B cell (primary cell): ENCODE measurements around the gene METTL27. TPM values are rescaled to one million over a fixed set of nuclear protein-coding genes. Genes with fewer than 3 reads are reported as not detected.
"Not testable (repeated sequence)": the region's sequence is repeated elsewhere in the genome, so short reads cannot be mapped to it uniquely, and the experiment has no call there.

Source experiments
- ATAC-seq: fragments of 200-7000 bp; cut with Tn5 transposase; one replicate; pipeline ENCODE4 v1.10.0; 2021; ENCODE audit warnings: low read depth, mild to moderate bottlenecking, moderate number of reproducible peaks, moderate library complexity
- CTCF ChIA-PET: fragments of 350-600 bp; sonication (Branson Sonifier 250); formaldehyde crosslinking; loops from one replicate; lab custom pipeline; 2021; ENCODE audit warnings: antibody characterized with exemption, inconsistent platforms; lab: Charles Lee
- POLR2A ChIA-PET: fragments of 350-600 bp; sonication (Branson Sonifier 250); formaldehyde crosslinking; loops from one replicate; lab custom pipeline; 2021; ENCODE audit warnings: antibody characterized with exemption; lab: Charles Lee
- DNase-seq: peaks from one replicate; pipeline ENCODE4 v3.0.0; 2013
- H2AFZ ChIP-seq: 2 replicates; pipeline ENCODE4 v1.6.1; 2012; ENCODE audit warnings: mild to moderate bottlenecking, low read depth, low read length; ENCODE audit not compliant: insufficient read depth, poor library complexity, severe bottlenecking
- H3K27ac ChIP-seq, 2 donors: 1 replicate in 1 of 2; 2 replicates in 1 of 2; pipeline ENCODE4 v1.5.1; 2012 to 2013; ENCODE audit warnings: low read length in 2 of 2, mild to moderate bottlenecking in 2 of 2, moderate library complexity in 1 of 2
- H3K27me3 ChIP-seq, 4 experiments: fragments of 200-600 bp in 1 of 4; sonication (generic) in 1 of 4; replicated peaks in 1 of 4; 1 replicate in 2 of 4; 2 replicates in 2 of 4; pipeline versions ENCODE4 v1.6.1 to v1.7.0; 2013 to 2016; ENCODE audit warnings: low read length in 3 of 4, mild to moderate bottlenecking in 2 of 4, mixed read lengths in 1 of 4, moderate library complexity in 1 of 4; ENCODE audit not compliant: insufficient read depth in 4 of 4, control insufficient read depth in 3 of 4; ENCODE audit errors: control extremely low read depth in 1 of 4
- H3K36me3 ChIP-seq, 2 experiments: replicated peaks in 1 of 2; 1 replicate in 1 of 2; 2 replicates in 1 of 2; pipeline versions ENCODE4 v1.6.1 to v1.7.1; 2013; ENCODE audit warnings: low read length in 1 of 2; ENCODE audit not compliant: insufficient read depth in 2 of 2, control insufficient read depth in 1 of 2; ENCODE audit errors: control extremely low read depth in 1 of 2, extremely low read depth in 1 of 2
- H3K4me1 ChIP-seq, 2 donors: fragments of 200-600 bp in 1 of 2; sonication (generic) in 1 of 2; 1 replicate in 1 of 2; 2 replicates in 1 of 2; pipeline versions ENCODE4 v1.5.1 to v1.6.1; 2013 to 2017; ENCODE audit warnings: low read length in 2 of 2; ENCODE audit not compliant: control insufficient read depth in 2 of 2, insufficient read depth in 2 of 2
- H3K4me2 ChIP-seq: replicated peaks from 2 replicates; pipeline ENCODE3; 2012; ENCODE audit warnings: mild to moderate bottlenecking, low read depth, low read length; ENCODE audit not compliant: poor library complexity, severe bottlenecking
- H3K4me3 ChIP-seq, 5 experiments: fragments of 200-600 bp in 1 of 5; sonication (generic) in 1 of 5; 1 replicate in 3 of 5; 2 replicates in 2 of 5; pipeline versions ENCODE4 v1.5.1 to v1.7.0; 2011 to 2016; ENCODE audit warnings: low read length in 4 of 5, mild to moderate bottlenecking in 4 of 5, low read depth in 2 of 5, control low read depth in 1 of 5, moderate library complexity in 1 of 5; ENCODE audit not compliant: insufficient read depth in 1 of 5; ENCODE audit errors: control extremely low read depth in 1 of 5, extremely low read depth in 1 of 5
- H3K79me2 ChIP-seq: fragments of 200-600 bp; sonication (generic); one replicate; pipeline ENCODE4 v1.6.0; 2016; ENCODE audit warnings: low read length; ENCODE audit not compliant: control insufficient read depth, insufficient read depth
- H3K9ac ChIP-seq: fragments of 200-600 bp; sonication (generic); 2 replicates; pipeline ENCODE4 v1.6.1; 2017; ENCODE audit warnings: mild to moderate bottlenecking, low read length, moderate library complexity
- H3K9me3 ChIP-seq, 3 donors: one replicate each; pipeline versions ENCODE4 v1.6.1 to v1.7.1; 2013; ENCODE audit warnings: low read length in 2 of 3; ENCODE audit not compliant: control insufficient read depth in 2 of 3, insufficient read depth in 1 of 3; ENCODE audit errors: control extremely low read depth in 1 of 3
- H4K20me1 ChIP-seq: 2 replicates; pipeline ENCODE4 v1.6.0; 2012; ENCODE audit warnings: mild to moderate bottlenecking, low read length; ENCODE audit not compliant: insufficient read depth, control insufficient read depth, poor library complexity, severe bottlenecking
- H3K27ac Mint-ChIP-seq: one replicate; pipeline ENCODE4 v1.8.0; 2021; ENCODE audit warnings: mixed read lengths
- H3K27me3 Mint-ChIP-seq: one replicate; pipeline ENCODE4 v1.8.0; 2021; ENCODE audit warnings: mixed read lengths
- H3K4me1 Mint-ChIP-seq: one replicate; pipeline ENCODE4 v1.8.0; 2021; ENCODE audit warnings: mixed read lengths
- H3K4me3 Mint-ChIP-seq: one replicate; pipeline ENCODE4 v1.8.0; 2021; ENCODE audit warnings: mixed read lengths
- H3K9me3 Mint-ChIP-seq: one replicate; pipeline ENCODE4 v1.8.0; 2022; ENCODE audit warnings: mixed read lengths; ENCODE audit not compliant: insufficient read depth
- EZH2 ChIP-seq: IDR thresholded peaks from 2 replicates; pipeline ENCODE4 v1.6.1; 2012; ENCODE audit warnings: borderline replicate concordance, low read depth, mild to moderate bottlenecking, moderate library complexity, low read length; ENCODE audit not compliant: insufficient read depth, poor library complexity, severe bottlenecking
- WGBS: methylation state at CpG from one replicate; pipeline ENCODE4 v1.1.5; 2013; ENCODE audit warnings: missing lambda C conversion rate; ENCODE audit not compliant: insufficient coverage; 5-methylcytosine and 5-hydroxymethylcytosine counted together
- intact Hi-C: fragments of 100-400 bp; cut with micrococcal nuclease; formaldehyde crosslinking; loops from one replicate; pipeline ENCODE4 v1.10.0; 2022
- polyA plus RNA-seq: library from polyadenylated mRNA; depleted of rRNA; stranded (reverse); fragments of >200 nt; gene quantifications from 2 replicates; pipeline ENCODE4 v1.2.3, GENCODE V29; 2012
- total RNA-seq, 2 donors: library from RNA; stranded (reverse); fragments of 120-200 nt in 1 of 2; gene quantifications; 1 replicate in 1 of 2; 2 replicates in 1 of 2; pipeline versions ENCODE4 v1.2.3 to v1.2.4, GENCODE V29; 2013 to 2022
- TF ChIP-seq, protein P1 (sequence below): fragments of 200-600 bp; IDR thresholded peaks from one replicate; pipeline ENCODE4 v1.8.0; 2022; ENCODE audit warnings: antibody characterized with exemption, mild to moderate bottlenecking

Gene METTL27
- total and polyA plus RNA-seq, 2 donors (not counting 1 experiment from before 2014, with no cell fraction given): 0.37 to 1.5 TPM

- TF ChIP-seq, protein P1, sequence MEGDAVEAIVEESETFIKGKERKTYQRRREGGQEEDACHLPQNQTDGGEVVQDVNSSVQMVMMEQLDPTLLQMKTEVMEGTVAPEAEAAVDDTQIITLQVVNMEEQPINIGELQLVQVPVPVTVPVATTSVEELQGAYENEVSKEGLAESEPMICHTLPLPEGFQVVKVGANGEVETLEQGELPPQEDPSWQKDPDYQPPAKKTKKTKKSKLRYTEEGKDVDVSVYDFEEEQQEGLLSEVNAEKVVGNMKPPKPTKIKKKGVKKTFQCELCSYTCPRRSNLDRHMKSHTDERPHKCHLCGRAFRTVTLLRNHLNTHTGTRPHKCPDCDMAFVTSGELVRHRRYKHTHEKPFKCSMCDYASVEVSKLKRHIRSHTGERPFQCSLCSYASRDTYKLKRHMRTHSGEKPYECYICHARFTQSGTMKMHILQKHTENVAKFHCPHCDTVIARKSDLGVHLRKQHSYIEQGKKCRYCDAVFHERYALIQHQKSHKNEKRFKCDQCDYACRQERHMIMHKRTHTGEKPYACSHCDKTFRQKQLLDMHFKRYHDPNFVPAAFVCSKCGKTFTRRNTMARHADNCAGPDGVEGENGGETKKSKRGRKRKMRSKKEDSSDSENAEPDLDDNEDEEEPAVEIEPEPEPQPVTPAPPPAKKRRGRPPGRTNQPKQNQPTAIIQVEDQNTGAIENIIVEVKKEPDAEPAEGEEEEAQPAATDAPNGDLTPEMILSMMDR: no peak
- TF ChIP-seq EZH2: no peak
- Histone ChIP-seq H3K79me2 (no peaks in the 10 kb centered on the region), H3K4me1 (peaks cover 5 to 14% of the 10 kb centered on the region in 2 donors), H3K9ac (no peak overlapping the region), H3K4me3 (no peak overlapping the region), H2AFZ (no peak overlapping the region), H3K27ac (no peak overlapping the region), H3K27me3 (no peaks in the 10 kb centered on the region), H3K36me3 (no peaks in the 10 kb centered on the region), H3K9me3 (no peaks in the 10 kb centered on the region), H4K20me1 (no peaks in the 10 kb centered on the region), H3K4me2 (no peak overlapping the region)
- no peak overlapping the region for H3K4me3 Mint-ChIP-seq
- WGBS: 13% methylated on average over 6 of the region's 6 CpGs
- H3K27me3 Mint-ChIP-seq: no peaks in the 10 kb centered on the region
- CTCF ChIA-PET: no interaction called here
- no peak overlapping the region for H3K27ac Mint-ChIP-seq
- DNase-seq (no peak), ATAC-seq (no peak)
- intact Hi-C loops: no loop called here
- POLR2A ChIA-PET: no interaction called here
- H3K4me1 Mint-ChIP-seq: peaks cover 7% of the 10 kb centered on the region
- no peaks in the 10 kb centered on the region for H3K9me3 Mint-ChIP-seq
These were observed 3.7 kb downstream of the METTL27 start for GRCh38 chr7:73838642-73839041.

- H3K4me3 ChIP-seq, H3K79me2 ChIP-seq, H3K4me2 ChIP-seq, H3K36me3 ChIP-seq, H3K9me3 ChIP-seq, intact Hi-C loops, DNase-seq, POLR2A ChIA-PET, H3K4me1 Mint-ChIP-seq, H3K4me3 Mint-ChIP-seq, H2AFZ ChIP-seq, CTCF ChIA-PET, H3K27me3 ChIP-seq, H3K4me1 ChIP-seq, ATAC-seq, H3K27ac Mint-ChIP-seq, H3K9me3 Mint-ChIP-seq, H4K20me1 ChIP-seq, H3K9ac ChIP-seq, H3K27ac ChIP-seq, H3K27me3 Mint-ChIP-seq: not testable (repeated sequence)
These were observed 5.1 kb downstream of the METTL27 start for GRCh38 chr7:73837167-73837566.
